WTC11 (cell line): ENCODE results near the gene CHST11.

Experiments used
- OVOL2 ChIP-seq: fragments of 250-450 bp; sonication (Bioruptor Pico); IDR thresholded peaks from 2 replicates; pipeline ENCODE4 v1.9.0; 2021; ENCODE audit warnings: mild to moderate bottlenecking, borderline replicate concordance
- TF ChIP-seq, protein P1 (sequence below): sonication (generic); formaldehyde crosslinking; conservative IDR thresholded peaks from 2 replicates; pipeline ENCODE4 v1.8.1; 2022; ENCODE audit warnings: mild to moderate bottlenecking, missing genetic modification reagents
- TF ChIP-seq, protein P2 (sequence below): fragments of 200-600 bp; IDR thresholded peaks from 2 replicates; pipeline ENCODE4 v1.8.0; 2022; ENCODE audit warnings: antibody characterized with exemption

DNA sequence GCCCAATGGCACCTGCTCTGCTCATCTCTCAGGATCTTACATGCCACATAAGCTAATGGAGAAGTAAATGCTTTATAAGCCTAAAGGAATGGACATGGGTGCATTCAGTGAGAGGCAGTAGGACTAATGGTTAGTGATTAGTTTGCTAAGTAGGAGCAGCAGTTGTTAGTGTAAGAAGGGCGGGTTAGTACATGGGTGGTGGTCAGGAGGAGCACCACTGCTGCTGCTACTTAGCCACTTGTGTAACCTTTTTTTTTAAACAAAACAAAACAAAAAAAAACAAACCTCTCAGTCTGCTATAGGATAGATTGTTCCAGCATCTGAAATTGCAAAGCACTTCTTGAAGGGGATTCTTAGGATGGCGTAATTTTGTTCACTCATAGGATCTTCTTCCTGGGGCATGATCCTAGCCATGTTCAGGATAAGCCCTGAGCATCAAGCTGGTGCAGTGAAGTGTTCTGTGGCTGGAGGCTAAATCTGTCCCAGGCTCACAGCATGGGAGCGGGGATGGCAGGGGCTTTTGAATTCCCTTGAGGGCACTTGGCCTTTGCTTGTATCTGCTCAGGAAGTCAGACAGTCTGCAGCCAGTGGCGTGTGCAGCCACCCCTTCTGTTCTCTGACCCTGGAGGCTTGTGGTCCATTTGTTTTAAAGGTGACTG is 63.6 kb downstream of the CHST11 start:
- TF ChIP-seq OVOL2 (CRISPR knock-in tag) = no peak
- TF ChIP-seq, protein P1, sequence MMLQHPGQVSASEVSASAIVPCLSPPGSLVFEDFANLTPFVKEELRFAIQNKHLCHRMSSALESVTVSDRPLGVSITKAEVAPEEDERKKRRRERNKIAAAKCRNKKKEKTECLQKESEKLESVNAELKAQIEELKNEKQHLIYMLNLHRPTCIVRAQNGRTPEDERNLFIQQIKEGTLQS (CRISPR knock-in tag) = no peak
- TF ChIP-seq, protein P2, sequence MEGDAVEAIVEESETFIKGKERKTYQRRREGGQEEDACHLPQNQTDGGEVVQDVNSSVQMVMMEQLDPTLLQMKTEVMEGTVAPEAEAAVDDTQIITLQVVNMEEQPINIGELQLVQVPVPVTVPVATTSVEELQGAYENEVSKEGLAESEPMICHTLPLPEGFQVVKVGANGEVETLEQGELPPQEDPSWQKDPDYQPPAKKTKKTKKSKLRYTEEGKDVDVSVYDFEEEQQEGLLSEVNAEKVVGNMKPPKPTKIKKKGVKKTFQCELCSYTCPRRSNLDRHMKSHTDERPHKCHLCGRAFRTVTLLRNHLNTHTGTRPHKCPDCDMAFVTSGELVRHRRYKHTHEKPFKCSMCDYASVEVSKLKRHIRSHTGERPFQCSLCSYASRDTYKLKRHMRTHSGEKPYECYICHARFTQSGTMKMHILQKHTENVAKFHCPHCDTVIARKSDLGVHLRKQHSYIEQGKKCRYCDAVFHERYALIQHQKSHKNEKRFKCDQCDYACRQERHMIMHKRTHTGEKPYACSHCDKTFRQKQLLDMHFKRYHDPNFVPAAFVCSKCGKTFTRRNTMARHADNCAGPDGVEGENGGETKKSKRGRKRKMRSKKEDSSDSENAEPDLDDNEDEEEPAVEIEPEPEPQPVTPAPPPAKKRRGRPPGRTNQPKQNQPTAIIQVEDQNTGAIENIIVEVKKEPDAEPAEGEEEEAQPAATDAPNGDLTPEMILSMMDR = no peak
